ENCODE measurements around the gene NAT8L. TPM values are rescaled to one million over a fixed set of nuclear protein-coding genes. Genes with fewer than 3 reads are reported as not detected.
A peak's percentile ranks its signal among the peaks of the same experiment; 100 is the strongest.

Gene NAT8L
- total and polyA plus RNA-seq, 2 donors (not counting 3 experiments of a cell fraction or from before 2014, with no cell fraction given) = 0.10 to 0.11 TPM

GRCh38 chr4:2041239-2042130 lies 17.6 kb upstream of the NAT8L start:
- CTCF ChIA-PET = interaction anchor here (1.0 to 1.1 kb wide), 2 partner anchors 32 to 1439 kb away, joined by 3 to 5 read pairs; no protein-coding TSS in a partner anchor
- H3K79me2 ChIP-seq (ENCODE audit: control insufficient read depth, insufficient read depth, low read length) = no peaks in the 10 kb centered on the region
- H3K4me1 ChIP-seq (ENCODE audit: control insufficient read depth, extremely low read depth, insufficient read depth, low read length) = no peaks in the 10 kb centered on the region
- no peaks in the 10 kb centered on the region for H3K36me3 ChIP-seq (ENCODE audit: control insufficient read depth in 2 of 2, extremely low read depth in 1 of 2, insufficient read depth in 2 of 2, low read length in 2 of 2)
- DNase-seq (ENCODE audit: low read depth, low spot score) (peak; percentile 66), FAIRE-seq (peak; percentile 81)
- H3K27me3 ChIP-seq (ENCODE audit: control insufficient read depth in 2 of 2, insufficient read depth in 2 of 2, low read length in 2 of 2) = peaks cover 6 to 9% of the 10 kb centered on the region in 2 experiments
- H3K4me3 ChIP-seq (replicated peaks in 1 of 3; ENCODE audit: insufficient read depth in 1 of 3, low read depth in 1 of 3, low read length in 3 of 3) = peak overlapping the region; percentile 17 to 93 (median 25)
- TF ChIP-seq JUN (IDR thresholded peaks at IDR 0.05; ENCODE audit: borderline replicate concordance, insufficient read depth, insufficient read length, low read depth) (no peak), POLR2A (IDR thresholded peaks at IDR 0.05; ENCODE audit: low read depth, low read length) (peak; percentile 66), MYC (IDR thresholded peaks at IDR 0.05; ENCODE audit: low read depth, low read length) (no peak), FOS (IDR thresholded peaks at IDR 0.05; ENCODE audit: borderline replicate concordance, insufficient read depth, low read length) (no peak), EZH2 (IDR thresholded peaks at IDR 0.05; ENCODE audit: borderline replicate concordance, low read depth, low read length, severe bottlenecking) (peak; percentile 91)
- BruUV-seq (replicated peaks) = no TSS peak
- no peak overlapping the region for H3K9ac ChIP-seq (replicated peaks; ENCODE audit: extremely low read depth, insufficient read depth, low read length)
- H4K20me1 ChIP-seq (replicated peaks; ENCODE audit: control insufficient read depth, extremely low read depth, insufficient read depth, low read length) = no peaks in the 10 kb centered on the region
- dilution Hi-C loops (cut with MboI; ENCODE audit: extremely low pct_ligation_motif_present, low sequenced_read_pairs) (no loop called here), intact Hi-C loops (cut with micrococcal nuclease) (loop anchor here (2.0 kb wide), 1 partner anchor 33 kb away; the partner anchor contains the start of gene NELFA)
- H2AFZ ChIP-seq (ENCODE audit: low read depth, low read length) = peak overlapping the region; percentile 40
- POLR2A ChIA-PET = no interaction called here
- H3K9me1 ChIP-seq (replicated peaks; ENCODE audit: control insufficient read depth, extremely low read depth, insufficient read depth, low read length) = no peaks in the 10 kb centered on the region
- no peaks in the 10 kb centered on the region for H3K9me3 ChIP-seq (replicated peaks; ENCODE audit: control insufficient read depth, insufficient read depth, low read length)
- no peak overlapping the region for H3K27ac ChIP-seq (ENCODE audit: insufficient read depth, low read depth, low read length)
- H3K4me2 ChIP-seq (ENCODE audit: insufficient read depth, low read length) = peak overlapping the region; percentile 15

Measured in endothelial cell of umbilical vein (primary cell).